Esophagus muscularis mucosa (tissue), 4 donors: Measurements from ENCODE around the gene PTPRD. TPM values are rescaled to one million over a fixed set of nuclear protein-coding genes. Genes with fewer than 3 reads are reported as not detected.

Experiments used
- DNase-seq: peaks from one replicate; pipeline ENCODE4 v3.0.0-alpha.2; 2017; ENCODE audit errors: extremely low spot score
- H3K27ac ChIP-seq, 4 donors: fragments of 200-600 bp; sonication (generic); replicated peaks in 1 of 4; 1 replicate in 3 of 4; 2 replicates in 1 of 4; pipeline ENCODE4 v1.5.1; 2016 to 2019; ENCODE audit warnings: mild to moderate bottlenecking in 1 of 4
- H3K27me3 ChIP-seq, 4 donors: fragments of 200-600 bp; sonication (generic); one replicate each; pipeline versions ENCODE4 v1.5.1 to v1.6.0; 2016 to 2019
- H3K36me3 ChIP-seq, 4 donors: fragments of 200-600 bp; sonication (generic); one replicate each; pipeline ENCODE4 v1.5.1; 2016 to 2019
- H3K4me1 ChIP-seq, 4 donors: fragments of 200-600 bp; sonication (generic); one replicate each; pipeline ENCODE4 v1.5.1; 2016 to 2019
- H3K4me3 ChIP-seq, 4 donors: fragments of 200-600 bp; sonication (generic); 1 replicate in 2 of 4; 2 replicates in 2 of 4; pipeline ENCODE4 v1.5.1; 2016 to 2019; ENCODE audit warnings: mild to moderate bottlenecking in 4 of 4, moderate library complexity in 1 of 4
- H3K9me3 ChIP-seq, 4 donors: fragments of 200-600 bp; sonication (generic); 1 replicate in 3 of 4; 2 replicates in 1 of 4; pipeline ENCODE4 v1.5.1; 2016 to 2019
- EP300 ChIP-seq: sonication (generic); formaldehyde crosslinking; IDR thresholded peaks from one replicate; pipeline ENCODE4 v1.6.1; 2017; ENCODE audit warnings: antibody characterized with exemption
- POLR2A ChIP-seq: fragments of 450-650 bp; IDR thresholded peaks from one replicate; pipeline ENCODE4 v1.6.1; 2017; ENCODE audit warnings: antibody characterized with exemption, moderate library complexity, mild to moderate bottlenecking, low read depth
- POLR2AphosphoS5 ChIP-seq, 2 donors: sonication (generic); formaldehyde crosslinking; IDR thresholded peaks; one replicate each; pipeline ENCODE4 v1.6.1; 2017; ENCODE audit warnings: antibody characterized with exemption in 2 of 2
- WGBS: methylation state at CpG from one replicate; pipeline ENCODE4 v1.1.5; 2018; 5-methylcytosine and 5-hydroxymethylcytosine counted together
- intact Hi-C: fragments of 100-400 bp; cut with DNase I; formaldehyde crosslinking; loops from one replicate; pipeline ENCODE4 v1.15.1; 2023
- total RNA-seq, 4 donors: library from RNA; depleted of rRNA; stranded (reverse); fragments of >200 nt; gene quantifications; one replicate each; pipeline versions ENCODE4 v1.1.0 to v1.2.1, GENCODE V29; 2016
- TF ChIP-seq, protein P1 (sequence below), 3 experiments: fragments of 200-600 bp in 2 of 3; fragments of 450-650 bp in 1 of 3; sonication (generic) in 2 of 3; IDR thresholded peaks; one replicate each; pipeline ENCODE4 v1.5.1; 2017 to 2019; ENCODE audit warnings: antibody characterized with exemption in 3 of 3, mild to moderate bottlenecking in 2 of 3, moderate library complexity in 1 of 3

Gene PTPRD
- total RNA-seq, 4 donors from 2014 or later = 4.1 to 6.6 (median 5.0) TPM

- no peaks in the 10 kb centered on the region for H3K36me3 ChIP-seq
- no peak for TF ChIP-seq EP300
- TF ChIP-seq, protein P1, sequence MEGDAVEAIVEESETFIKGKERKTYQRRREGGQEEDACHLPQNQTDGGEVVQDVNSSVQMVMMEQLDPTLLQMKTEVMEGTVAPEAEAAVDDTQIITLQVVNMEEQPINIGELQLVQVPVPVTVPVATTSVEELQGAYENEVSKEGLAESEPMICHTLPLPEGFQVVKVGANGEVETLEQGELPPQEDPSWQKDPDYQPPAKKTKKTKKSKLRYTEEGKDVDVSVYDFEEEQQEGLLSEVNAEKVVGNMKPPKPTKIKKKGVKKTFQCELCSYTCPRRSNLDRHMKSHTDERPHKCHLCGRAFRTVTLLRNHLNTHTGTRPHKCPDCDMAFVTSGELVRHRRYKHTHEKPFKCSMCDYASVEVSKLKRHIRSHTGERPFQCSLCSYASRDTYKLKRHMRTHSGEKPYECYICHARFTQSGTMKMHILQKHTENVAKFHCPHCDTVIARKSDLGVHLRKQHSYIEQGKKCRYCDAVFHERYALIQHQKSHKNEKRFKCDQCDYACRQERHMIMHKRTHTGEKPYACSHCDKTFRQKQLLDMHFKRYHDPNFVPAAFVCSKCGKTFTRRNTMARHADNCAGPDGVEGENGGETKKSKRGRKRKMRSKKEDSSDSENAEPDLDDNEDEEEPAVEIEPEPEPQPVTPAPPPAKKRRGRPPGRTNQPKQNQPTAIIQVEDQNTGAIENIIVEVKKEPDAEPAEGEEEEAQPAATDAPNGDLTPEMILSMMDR (IDR thresholded peaks at IDR 0.05) = no peak
- TF ChIP-seq POLR2AphosphoS5 (IDR thresholded peaks at IDR 0.05) = no peak
- no peak for TF ChIP-seq POLR2A
- no peak overlapping the region for H3K4me3 ChIP-seq
- 24% methylated on average over 4 of the region's 4 CpGs for WGBS
- intact Hi-C loops = no loop called here
- DNase-seq = no peak
- H3K4me1 ChIP-seq = peaks cover 0 to 13% (median 10%) of the 10 kb centered on the region in 4 donors
- no peak overlapping the region for H3K27ac ChIP-seq
- no peaks in the 10 kb centered on the region for H3K27me3 ChIP-seq
- no peaks in the 10 kb centered on the region for H3K9me3 ChIP-seq
Measured at GRCh38 chr9:8718121-8718725, 1894.6 kb downstream of the PTPRD start.

GRCh38 chr9:8717146-8717545 is 1895.7 kb downstream of the PTPRD start:
- Histone ChIP-seq H3K4me3 (no peak overlapping the region), H3K9me3 (no peaks in the 10 kb centered on the region), H3K27ac (no peak overlapping the region), H3K36me3 (no peaks in the 10 kb centered on the region), H3K27me3 (no peaks in the 10 kb centered on the region), H3K4me1 (peaks cover 0 to 13% (median 10%) of the 10 kb centered on the region in 4 donors)
- DNase-seq = no peak
- intact Hi-C loops = no loop called here
- TF ChIP-seq, protein P1 (IDR thresholded peaks at IDR 0.05) = no peak
- TF ChIP-seq POLR2AphosphoS5 (IDR thresholded peaks at IDR 0.05) = no peak
- no peak for TF ChIP-seq POLR2A
- TF ChIP-seq EP300 = no peak
- WGBS = 94% methylated on average over 3 of the region's 3 CpGs

DNA sequence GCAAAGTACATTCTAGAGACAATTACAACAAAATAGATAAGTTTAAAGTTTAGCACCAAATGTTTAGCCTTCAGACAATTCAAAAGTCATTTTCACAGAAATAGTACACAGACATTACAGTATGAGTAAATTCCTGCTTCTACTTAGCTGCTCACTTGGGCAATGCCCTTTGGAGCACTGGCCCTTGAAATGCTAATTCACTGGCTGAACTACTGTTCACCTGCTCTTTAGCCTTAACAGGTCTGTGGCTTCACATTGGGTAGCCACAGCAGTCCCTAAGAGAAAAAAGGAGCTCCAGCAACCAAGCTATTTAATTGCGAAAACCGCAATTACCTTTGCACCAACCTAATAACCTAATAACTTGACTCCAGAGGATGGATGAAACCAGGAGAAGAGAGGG is 1897.0 kb downstream of the PTPRD start:
- intact Hi-C loops = no loop called here
- H3K9me3 ChIP-seq = no peaks in the 10 kb centered on the region
- 94% methylated on average over 2 of the region's 2 CpGs for WGBS
- H3K27me3 ChIP-seq = no peaks in the 10 kb centered on the region
- no peak overlapping the region for H3K4me3 ChIP-seq
- TF ChIP-seq, protein P1 (IDR thresholded peaks at IDR 0.05) = no peak
- TF ChIP-seq EP300 (no peak), POLR2A (no peak), POLR2AphosphoS5 (IDR thresholded peaks at IDR 0.05) (no peak)
- DNase-seq = no peak
- H3K27ac ChIP-seq = no peak overlapping the region
- H3K4me1 ChIP-seq = peaks cover 0 to 13% (median 10%) of the 10 kb centered on the region in 4 donors
- H3K36me3 ChIP-seq = no peaks in the 10 kb centered on the region

- H3K36me3 ChIP-seq = no peaks in the 10 kb centered on the region
- H3K4me3 ChIP-seq = no peak overlapping the region
- no peaks in the 10 kb centered on the region for H3K9me3 ChIP-seq
- peaks cover 0 to 12% (median 10%) of the 10 kb centered on the region in 4 donors for H3K4me1 ChIP-seq
- TF ChIP-seq POLR2A = no peak
- TF ChIP-seq, protein P1 (IDR thresholded peaks at IDR 0.05) = no peak
- no peak for TF ChIP-seq EP300
- TF ChIP-seq POLR2AphosphoS5 (IDR thresholded peaks at IDR 0.05) = no peak
- DNase-seq = no peak
- H3K27ac ChIP-seq = no peak overlapping the region
- WGBS = 84% methylated on average over 8 of the region's 8 CpGs
- intact Hi-C loops = no loop called here
- H3K27me3 ChIP-seq = no peaks in the 10 kb centered on the region
Measured at GRCh38 chr9:8713811-8714165, 1899.0 kb downstream of the PTPRD start.
